Measurements from ENCODE around the gene GALNT3.

- TF ChIP-seq GATA2 (IDR thresholded peaks at IDR 0.05; ENCODE audit: low read depth, low read length) = no peak
- no peak for TF ChIP-seq GATA3 (IDR thresholded peaks at IDR 0.05; ENCODE audit: low read depth, low read length)
Measured at GRCh38 chr2:165795011-165795410, 964 bp upstream of the GALNT3 start.
